CD4-positive, alpha-beta T cell (primary cell): Measurements from ENCODE around the gene TIAM1. TPM values are rescaled to one million over a fixed set of nuclear protein-coding genes. Genes with fewer than 3 reads are reported as not detected.

Experiments
- ATAC-seq: fragments of 200-7000 bp; cut with Tn5 transposase; one replicate; pipeline ENCODE4 v1.10.0; 2022; ENCODE audit warnings: mild to moderate bottlenecking; ENCODE audit not compliant: poor library complexity
- CTCF ChIA-PET: fragments of 350-600 bp; sonication (Branson Sonifier 250); formaldehyde crosslinking; loops from one replicate; lab custom pipeline; 2021; ENCODE audit warnings: antibody characterized with exemption, inconsistent platforms; lab: Charles Lee
- POLR2A ChIA-PET: fragments of 350-600 bp; sonication (Branson Sonifier 250); formaldehyde crosslinking; loops from one replicate; lab custom pipeline; 2021; ENCODE audit warnings: antibody characterized with exemption, inconsistent platforms; lab: Charles Lee
- DNase-seq, 14 experiments: peaks; one replicate each; pipeline ENCODE4 v3.0.0-alpha.2; 2013 to 2020; ENCODE audit warnings: mixed read lengths in 2 of 14
- H3K27ac ChIP-seq, 2 donors: one replicate each; pipeline versions ENCODE4 v1.5.1 to v1.7.0; 2013; ENCODE audit warnings: low read length in 2 of 2, low read depth in 1 of 2, mild to moderate bottlenecking in 1 of 2
- H3K27me3 ChIP-seq, 2 experiments: 1 replicate in 1 of 2; 2 replicates in 1 of 2; pipeline versions ENCODE4 v1.6.1 to v1.7.0; 2013; ENCODE audit warnings: low read length in 2 of 2, control low read depth in 1 of 2, mild to moderate bottlenecking in 1 of 2, moderate library complexity in 1 of 2; ENCODE audit not compliant: insufficient read depth in 2 of 2, control insufficient read depth in 1 of 2
- H3K36me3 ChIP-seq: one replicate; pipeline ENCODE4 v1.6.1; 2013; ENCODE audit warnings: low read length, control low read depth; ENCODE audit not compliant: insufficient read depth
- H3K4me1 ChIP-seq: one replicate; pipeline ENCODE4 v1.6.1; 2013; ENCODE audit warnings: low read length, control low read depth; ENCODE audit not compliant: insufficient read depth
- H3K4me3 ChIP-seq: one replicate; pipeline ENCODE4 v1.5.1; 2013; ENCODE audit warnings: mild to moderate bottlenecking, low read length, moderate library complexity
- H3K9me3 ChIP-seq, 2 experiments: 1 replicate in 1 of 2; 2 replicates in 1 of 2; pipeline versions ENCODE4 v1.6.1 to v1.7.0; 2013; ENCODE audit warnings: low read length in 2 of 2, mild to moderate bottlenecking in 2 of 2, control low read depth in 1 of 2, moderate library complexity in 1 of 2; ENCODE audit not compliant: control insufficient read depth in 1 of 2, insufficient read depth in 1 of 2
- H3K27ac Mint-ChIP-seq: one replicate; pipeline ENCODE4 v1.8.0; 2020; ENCODE audit warnings: mixed read lengths
- H3K27me3 Mint-ChIP-seq: one replicate; pipeline ENCODE4 v1.8.0; 2021; ENCODE audit warnings: mixed read lengths
- H3K36me3 Mint-ChIP-seq: one replicate; pipeline ENCODE4 v1.8.0; 2021; ENCODE audit warnings: low read depth, mixed read lengths
- H3K4me1 Mint-ChIP-seq: one replicate; pipeline ENCODE4 v1.8.0; 2021; ENCODE audit warnings: low read depth, mixed read lengths
- H3K4me3 Mint-ChIP-seq: one replicate; pipeline ENCODE4 v1.8.0; 2020; ENCODE audit warnings: mild to moderate bottlenecking, mixed read lengths
- H3K9me3 Mint-ChIP-seq: one replicate; pipeline ENCODE4 v1.8.0; 2020; ENCODE audit warnings: mixed read lengths
- intact Hi-C, 2 experiments: fragments of 100-400 bp; cut with DNase I in 1 of 2; cut with micrococcal nuclease in 1 of 2; formaldehyde crosslinking; loops; one replicate each; pipeline versions ENCODE4 v1.15.1 to v1.9.0; 2023 to 2025; cut with DNase I, micrococcal nuclease
- total RNA-seq, 174 experiments: library from RNA in 2 of 174; stranded (reverse) in 2 of 174; gene quantifications; one replicate each; pipeline ENCODE4 v1.2.3 and lab custom pipeline; 2021 to 2026
- TF ChIP-seq, protein P1 (sequence below): fragments of 200-600 bp; IDR thresholded peaks from one replicate; pipeline ENCODE4 v1.8.0; 2022; ENCODE audit warnings: antibody characterized with exemption, mild to moderate bottlenecking

TIAM1 gene
- total RNA-seq, 2 experiments from 2014 or later, result 39.6 to 39.8 TPM

DNA sequence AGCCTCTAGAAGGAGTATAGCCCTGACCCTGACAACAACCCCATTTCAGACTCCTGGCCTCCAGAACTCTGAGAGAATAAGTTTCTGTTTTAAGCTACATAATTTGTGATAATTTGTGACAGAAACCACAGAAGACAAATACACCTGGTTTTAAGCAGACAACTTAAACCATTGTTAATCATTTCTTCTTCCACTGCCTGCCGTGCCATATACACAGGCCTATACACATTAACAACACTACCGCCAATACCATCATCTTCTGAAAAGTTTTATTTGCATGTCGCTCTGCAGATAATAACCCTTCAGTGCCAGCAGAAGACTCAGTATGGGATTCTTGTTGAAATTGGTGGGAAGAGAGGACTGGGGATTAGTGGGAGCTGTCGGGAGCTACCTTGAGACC is 265.8 kb downstream of the TIAM1 start:
- Mint-ChIP-seq H3K9me3 (no peaks in the 10 kb centered on the region), H3K4me3 (no peak overlapping the region), H3K27me3 (no peaks in the 10 kb centered on the region), H3K36me3 (no peaks in the 10 kb centered on the region), H3K4me1 (no peaks in the 10 kb centered on the region), H3K27ac (no peak overlapping the region)
- ATAC-seq (no peak), DNase-seq (no peak)
- TF ChIP-seq, protein P1, sequence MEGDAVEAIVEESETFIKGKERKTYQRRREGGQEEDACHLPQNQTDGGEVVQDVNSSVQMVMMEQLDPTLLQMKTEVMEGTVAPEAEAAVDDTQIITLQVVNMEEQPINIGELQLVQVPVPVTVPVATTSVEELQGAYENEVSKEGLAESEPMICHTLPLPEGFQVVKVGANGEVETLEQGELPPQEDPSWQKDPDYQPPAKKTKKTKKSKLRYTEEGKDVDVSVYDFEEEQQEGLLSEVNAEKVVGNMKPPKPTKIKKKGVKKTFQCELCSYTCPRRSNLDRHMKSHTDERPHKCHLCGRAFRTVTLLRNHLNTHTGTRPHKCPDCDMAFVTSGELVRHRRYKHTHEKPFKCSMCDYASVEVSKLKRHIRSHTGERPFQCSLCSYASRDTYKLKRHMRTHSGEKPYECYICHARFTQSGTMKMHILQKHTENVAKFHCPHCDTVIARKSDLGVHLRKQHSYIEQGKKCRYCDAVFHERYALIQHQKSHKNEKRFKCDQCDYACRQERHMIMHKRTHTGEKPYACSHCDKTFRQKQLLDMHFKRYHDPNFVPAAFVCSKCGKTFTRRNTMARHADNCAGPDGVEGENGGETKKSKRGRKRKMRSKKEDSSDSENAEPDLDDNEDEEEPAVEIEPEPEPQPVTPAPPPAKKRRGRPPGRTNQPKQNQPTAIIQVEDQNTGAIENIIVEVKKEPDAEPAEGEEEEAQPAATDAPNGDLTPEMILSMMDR, result no peak
- no peaks in the 10 kb centered on the region for H3K4me1 ChIP-seq
- no peak overlapping the region for H3K4me3 ChIP-seq
- no peak overlapping the region for H3K27ac ChIP-seq
- no peaks in the 10 kb centered on the region for H3K9me3 ChIP-seq
- H3K36me3 ChIP-seq, result no peaks in the 10 kb centered on the region
- POLR2A ChIA-PET, result no interaction called here
- H3K27me3 ChIP-seq, result no peaks in the 10 kb centered on the region
- intact Hi-C loops, result no loop called here
- CTCF ChIA-PET, result no interaction called here

DNA sequence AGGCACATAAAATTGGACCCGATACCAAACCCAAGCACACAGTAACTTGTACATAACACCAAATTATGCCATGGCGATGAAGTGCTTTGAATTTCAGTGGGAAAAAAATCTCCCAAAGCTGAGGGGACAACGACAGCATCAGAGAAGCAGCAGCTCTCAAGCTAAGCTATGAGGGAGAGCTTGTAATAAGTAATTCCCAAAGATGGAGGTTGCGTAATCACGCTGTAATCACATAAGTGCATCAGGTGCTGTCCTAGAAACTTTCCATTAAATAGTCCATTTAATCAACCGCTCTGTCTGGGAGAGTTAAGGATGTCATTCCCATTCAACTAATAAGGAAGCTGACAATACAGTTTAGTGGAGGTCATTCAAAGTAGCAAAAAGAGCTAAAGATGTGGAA is 268.2 kb downstream of the TIAM1 start:
- TF ChIP-seq, protein P1, result no peak
- Mint-ChIP-seq H3K36me3 (no peaks in the 10 kb centered on the region), H3K4me3 (no peak overlapping the region), H3K9me3 (no peaks in the 10 kb centered on the region), H3K27me3 (peaks cover 14% of the 10 kb centered on the region), H3K27ac (no peak overlapping the region), H3K4me1 (no peaks in the 10 kb centered on the region)
- CTCF ChIA-PET, result no interaction called here
- no peak for DNase-seq
- H3K36me3 ChIP-seq, result no peaks in the 10 kb centered on the region
- H3K27ac ChIP-seq, result no peak overlapping the region
- no peaks in the 10 kb centered on the region for H3K9me3 ChIP-seq
- intact Hi-C loops, result no loop called here
- POLR2A ChIA-PET, result no interaction called here
- H3K4me3 ChIP-seq, result no peak overlapping the region
- H3K4me1 ChIP-seq, result no peaks in the 10 kb centered on the region
- no peaks in the 10 kb centered on the region for H3K27me3 ChIP-seq
- no peak for ATAC-seq

DNA sequence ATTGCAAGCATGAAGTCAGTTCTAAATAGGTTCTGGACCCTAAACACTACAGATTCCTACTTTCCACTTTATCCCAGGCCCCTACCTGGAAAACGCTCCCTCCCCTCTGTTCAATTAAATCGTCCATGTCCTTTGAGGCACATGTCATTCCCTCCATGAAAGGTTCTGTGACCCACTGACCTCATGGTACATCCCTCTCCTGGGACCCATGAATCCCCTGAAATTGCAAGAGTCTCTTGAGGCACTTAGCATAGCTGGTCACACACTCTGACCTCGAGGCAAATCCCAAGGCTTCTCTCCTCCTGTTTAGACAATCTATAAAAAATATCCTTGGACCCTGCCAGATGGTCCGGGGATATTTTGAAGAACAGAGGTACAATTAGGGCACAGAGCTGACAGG is 271.5 kb downstream of the TIAM1 start:
- Mint-ChIP-seq H3K4me3 (no peak overlapping the region), H3K4me1 (no peaks in the 10 kb centered on the region), H3K9me3 (no peaks in the 10 kb centered on the region), H3K27ac (no peak overlapping the region), H3K36me3 (no peaks in the 10 kb centered on the region), H3K27me3 (peaks cover 20% of the 10 kb centered on the region)
- H3K4me1 ChIP-seq, result no peaks in the 10 kb centered on the region
- TF ChIP-seq, protein P1, result no peak
- H3K4me3 ChIP-seq, result no peak overlapping the region
- ChIA-PET POLR2A (no interaction called here), CTCF (no interaction called here)
- no peak for DNase-seq
- H3K36me3 ChIP-seq, result no peaks in the 10 kb centered on the region
- H3K9me3 ChIP-seq, result no peaks in the 10 kb centered on the region
- no peak for ATAC-seq
- intact Hi-C loops, result no loop called here
- H3K27me3 ChIP-seq, result no peaks in the 10 kb centered on the region
- no peak overlapping the region for H3K27ac ChIP-seq
